Smooth muscle cell of the brain vasculature (primary cell): Measurements from ENCODE around the gene BICRA.
"Not testable (repeated sequence)": the region's sequence is repeated elsewhere in the genome, so short reads cannot be mapped to it uniquely, and the experiment has no call there.

Experiments
- DNase-seq: peaks from one replicate; pipeline ENCODE4 v3.0.0-alpha.2; 2012; ENCODE audit warnings: low read depth, low spot score

Gene BICRA

DNA sequence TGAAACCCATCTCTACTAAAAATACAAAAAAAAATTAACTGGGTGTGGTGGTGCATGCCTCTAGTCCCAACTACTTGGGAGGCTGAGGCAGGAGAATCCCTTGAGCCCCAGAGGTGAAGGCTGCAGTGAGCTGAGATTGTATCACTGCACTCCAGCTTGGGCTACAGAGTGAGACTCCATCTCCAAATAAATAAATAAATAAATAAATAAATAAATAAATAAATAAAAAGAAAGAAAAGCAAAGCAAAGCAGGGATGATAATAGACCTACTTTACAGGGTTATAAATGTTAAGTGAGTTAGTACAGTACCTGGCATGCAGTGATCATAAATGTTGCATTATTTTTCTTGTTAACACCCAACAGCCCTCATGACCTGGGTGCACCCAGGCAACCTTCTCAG lies 105.9 kb downstream of the BICRA start:
- not testable (repeated sequence) for DNase-seq

DNA sequence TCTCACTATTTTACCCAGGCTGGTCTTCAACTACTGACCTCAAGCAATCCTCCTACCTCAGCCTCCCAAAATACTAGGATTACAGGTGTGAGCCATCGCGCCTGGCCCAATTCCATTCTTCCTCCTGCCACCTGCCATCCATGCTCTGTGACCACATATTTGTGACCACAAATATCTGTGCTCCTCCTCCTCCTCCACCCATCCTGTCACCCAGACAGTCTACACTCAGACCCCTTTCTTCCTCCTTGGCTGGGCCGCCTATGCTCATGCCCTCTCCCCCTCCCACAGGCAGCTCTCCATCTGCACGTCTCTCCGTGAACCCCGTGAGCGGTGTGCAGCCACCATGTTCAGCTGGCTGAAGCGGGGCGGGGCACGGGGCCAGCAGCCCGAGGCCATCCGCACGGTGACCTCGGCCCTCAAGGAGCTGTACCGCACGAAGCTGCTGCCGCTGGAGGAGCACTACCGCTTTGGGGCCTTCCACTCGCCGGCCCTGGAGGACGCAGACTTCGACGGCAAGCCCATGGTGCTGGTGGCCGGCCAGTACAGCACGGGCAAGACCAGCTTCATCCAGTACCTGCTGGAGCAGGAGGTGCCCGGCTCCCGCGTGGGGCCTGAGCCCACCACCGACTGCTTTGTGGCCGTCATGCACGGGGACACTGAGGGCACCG lies 107.5 kb downstream of the BICRA start:
- DNase-seq: no peak

DNA sequence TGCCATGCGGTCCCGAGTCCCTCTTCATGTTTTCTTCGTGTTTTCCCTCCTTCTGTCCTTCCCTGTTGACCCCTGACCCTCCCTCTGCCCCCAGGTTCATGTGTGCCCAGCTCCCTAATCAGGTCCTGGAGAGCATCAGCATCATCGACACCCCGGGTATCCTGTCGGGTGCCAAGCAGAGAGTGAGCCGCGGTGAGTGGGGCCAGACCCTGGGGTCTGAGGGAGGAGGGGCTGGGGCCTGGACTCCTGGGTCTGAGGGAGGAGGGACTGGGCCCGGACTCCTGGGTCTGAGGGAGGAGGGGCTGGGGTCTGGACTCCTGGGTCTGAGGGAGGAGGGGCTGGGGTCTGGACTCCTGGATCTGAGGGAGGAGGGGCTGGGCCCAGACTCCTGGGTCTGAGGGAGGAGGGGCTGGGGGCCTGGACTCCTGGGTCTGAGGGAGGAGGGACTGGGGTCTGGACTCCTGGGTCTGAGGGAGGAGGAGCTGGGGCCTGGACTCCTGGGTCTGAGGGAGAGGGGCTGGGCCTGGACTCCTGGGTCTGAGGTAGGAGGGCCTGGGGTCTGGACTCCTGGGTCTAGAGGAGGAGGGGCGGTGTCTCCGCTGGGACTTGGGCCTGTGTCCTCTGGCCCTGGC lies 109.6 kb downstream of the BICRA start:
- not testable (repeated sequence) for DNase-seq

DNA sequence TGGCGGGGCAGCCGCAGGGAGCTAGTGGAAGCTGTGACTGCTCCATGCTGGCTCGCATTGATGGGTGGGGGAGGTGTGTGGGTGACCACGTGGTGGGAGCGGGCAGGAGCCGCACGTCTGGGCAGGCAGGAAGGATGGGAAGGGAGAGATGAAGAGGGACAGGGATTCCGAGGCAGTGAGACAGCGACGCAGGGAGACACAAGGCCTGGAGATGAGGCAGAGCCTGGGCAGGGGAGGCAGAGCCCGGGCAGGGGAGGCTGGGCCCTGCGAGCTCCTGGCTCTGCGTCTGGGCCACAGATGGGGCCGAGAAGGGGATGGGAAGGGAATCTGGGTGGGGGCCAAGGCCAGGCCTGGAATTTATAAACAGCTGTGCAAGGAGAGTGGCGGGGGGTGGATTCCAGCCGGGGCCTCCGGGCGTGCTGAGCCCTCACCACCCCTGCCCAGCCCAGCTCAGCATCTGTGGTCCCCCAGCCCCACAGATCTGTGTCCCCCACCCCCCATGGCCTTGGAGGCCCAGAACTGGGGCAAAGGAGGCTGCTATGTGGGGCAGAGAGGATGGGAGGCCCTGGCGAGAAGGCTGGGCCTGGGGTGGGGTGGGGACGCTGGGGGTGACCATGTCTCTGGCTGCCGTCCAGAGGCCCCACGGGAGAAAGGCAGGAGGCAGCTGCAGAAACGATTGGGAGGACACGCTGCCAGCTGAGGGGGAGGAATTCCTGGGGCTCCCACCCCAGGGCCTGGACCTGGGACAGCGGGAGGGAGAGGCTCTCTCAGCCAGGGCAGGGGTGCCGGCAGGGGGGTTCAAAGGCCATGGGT lies 110.3 kb downstream of the BICRA start:
- DNase-seq: peak; percentile 88

DNA sequence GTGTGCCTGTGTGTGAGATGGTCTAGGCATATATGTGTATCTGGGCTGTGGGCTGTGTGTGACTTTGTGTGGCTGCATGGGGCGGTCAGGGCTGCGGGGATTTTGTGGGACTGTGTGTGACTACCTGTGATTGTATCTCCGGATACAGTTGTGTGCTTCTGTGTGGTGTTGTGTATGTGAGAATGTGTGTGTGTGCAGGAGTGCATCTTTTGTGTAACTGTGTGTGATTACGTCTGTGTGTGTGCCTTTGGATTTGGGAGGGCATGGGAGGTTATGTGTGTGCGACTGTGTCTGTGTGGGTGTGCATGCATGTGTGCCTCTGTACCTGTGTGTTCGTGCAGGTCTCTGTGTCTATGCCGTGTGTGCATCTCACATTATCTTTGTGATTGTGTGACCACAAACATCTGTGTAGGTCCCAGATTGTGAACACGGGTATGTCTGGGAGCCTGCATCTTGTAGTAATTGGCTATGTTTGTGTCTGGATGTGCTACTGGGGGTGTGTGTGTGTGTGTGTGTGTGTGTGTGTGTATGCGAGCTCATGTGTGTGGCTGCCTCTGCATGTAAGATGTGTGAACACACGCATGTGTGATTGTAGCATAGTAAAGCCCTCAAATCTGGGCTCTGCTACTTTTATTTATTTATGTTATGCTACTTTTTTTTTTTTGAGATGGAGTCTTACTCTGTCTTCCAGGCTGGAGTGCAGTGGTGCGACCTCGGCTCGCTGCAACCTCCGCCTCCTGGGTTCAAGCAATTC lies 111.9 kb downstream of the BICRA start:
- no peak for DNase-seq

DNA sequence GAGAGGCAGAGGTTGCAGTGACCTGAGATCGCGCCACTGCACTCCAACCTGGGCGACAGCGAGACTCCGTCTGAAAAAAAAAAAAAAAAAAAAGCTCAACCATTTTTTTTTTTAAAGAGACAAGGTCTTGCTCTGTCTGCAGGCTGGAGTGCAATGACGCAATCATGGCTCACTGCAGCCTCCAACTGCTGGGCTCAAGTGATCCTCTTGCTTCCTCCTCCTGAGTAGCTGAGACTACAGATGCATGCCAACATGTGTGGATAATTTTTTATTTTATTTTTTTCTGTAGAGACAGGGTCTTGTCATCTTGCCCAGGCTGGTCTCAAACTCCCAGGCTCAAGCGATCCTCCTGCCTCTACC lies 114.6 kb downstream of the BICRA start:
- DNase-seq: peak; percentile 52

DNA sequence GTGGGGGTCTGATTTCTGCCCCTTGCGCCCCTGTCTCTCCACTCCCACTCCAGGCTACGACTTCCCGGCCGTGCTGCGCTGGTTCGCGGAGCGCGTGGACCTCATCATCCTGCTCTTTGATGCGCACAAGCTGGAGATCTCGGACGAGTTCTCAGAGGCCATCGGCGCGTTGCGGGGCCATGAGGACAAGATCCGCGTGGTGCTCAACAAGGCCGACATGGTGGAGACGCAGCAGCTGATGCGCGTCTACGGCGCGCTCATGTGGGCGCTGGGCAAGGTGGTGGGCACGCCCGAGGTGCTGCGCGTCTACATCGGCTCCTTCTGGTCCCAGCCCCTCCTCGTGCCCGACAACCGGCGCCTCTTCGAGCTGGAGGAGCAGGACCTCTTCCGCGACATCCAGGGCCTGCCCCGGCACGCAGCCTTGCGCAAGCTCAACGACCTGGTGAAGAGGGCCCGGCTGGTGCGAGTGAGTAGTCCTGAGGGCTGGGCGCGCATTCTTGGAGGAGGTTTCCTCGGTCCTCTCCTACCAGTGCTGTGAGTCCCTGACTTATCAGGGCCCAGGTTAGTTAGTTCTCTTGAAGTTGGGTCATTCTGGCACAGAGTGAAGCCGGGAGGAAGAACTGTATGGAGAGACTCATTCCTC lies 116.9 kb downstream of the BICRA start:
- no peak for DNase-seq

DNA sequence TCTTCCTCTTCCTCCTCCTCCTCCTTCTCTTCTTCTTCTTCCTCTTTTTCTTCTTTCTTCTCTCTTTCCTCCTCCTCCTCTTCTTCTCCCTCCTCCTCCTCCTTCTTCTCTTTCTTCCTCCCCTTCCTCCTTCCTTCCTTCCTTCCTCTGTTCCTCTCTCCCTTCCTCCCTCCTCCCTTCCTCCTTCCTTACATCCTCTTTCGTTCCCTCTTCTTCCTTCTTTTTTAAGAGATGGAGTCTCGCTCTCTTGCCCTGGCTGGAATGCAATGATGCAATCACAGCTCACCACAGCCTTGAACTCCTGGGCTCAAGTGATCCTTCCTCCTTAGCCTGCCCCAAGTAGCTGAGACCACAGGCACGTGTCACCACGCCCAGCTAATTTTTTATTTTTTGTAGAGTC lies 117.5 kb downstream of the BICRA start:
- DNase-seq: no peak

DNA sequence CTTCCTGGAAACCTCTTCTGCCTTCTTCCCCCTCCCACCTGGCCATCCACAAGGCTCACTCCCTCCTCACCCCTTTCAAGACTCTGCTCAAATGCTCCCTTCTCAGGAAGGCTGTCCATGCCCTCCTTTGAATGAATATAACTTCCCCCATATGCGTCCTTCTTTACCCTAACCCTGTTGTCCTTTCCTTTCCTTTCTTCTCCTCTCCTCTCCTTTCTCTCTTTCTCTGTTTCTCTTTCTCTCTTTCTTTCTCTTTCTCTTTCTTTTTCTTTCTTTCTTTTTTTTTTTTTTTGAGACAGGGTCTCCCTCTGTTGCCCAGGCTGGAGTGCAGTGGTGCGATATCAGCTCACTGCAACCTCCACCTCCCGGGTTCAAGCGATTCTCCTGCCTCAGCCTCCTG lies 119.4 kb downstream of the BICRA start:
- DNase-seq: not testable (repeated sequence)

DNA sequence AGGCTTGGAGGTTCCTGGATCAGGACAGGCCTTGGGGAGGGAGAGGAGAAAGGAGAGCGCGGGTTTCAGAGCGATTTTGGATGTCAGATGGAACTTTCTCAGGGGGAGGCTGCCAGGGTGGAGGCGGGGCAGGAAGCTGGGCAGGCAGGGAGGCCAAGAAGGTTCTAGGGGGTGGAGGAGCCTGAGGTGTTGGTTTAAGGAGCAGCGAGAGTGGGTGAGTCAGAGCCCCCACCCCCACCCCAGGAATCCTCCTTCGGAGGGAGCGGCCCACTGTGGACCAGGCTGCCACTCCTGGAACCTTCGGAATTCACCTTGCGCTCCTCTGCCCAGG lies 120.5 kb downstream of the BICRA start:
- DNase-seq: no peak

DNA sequence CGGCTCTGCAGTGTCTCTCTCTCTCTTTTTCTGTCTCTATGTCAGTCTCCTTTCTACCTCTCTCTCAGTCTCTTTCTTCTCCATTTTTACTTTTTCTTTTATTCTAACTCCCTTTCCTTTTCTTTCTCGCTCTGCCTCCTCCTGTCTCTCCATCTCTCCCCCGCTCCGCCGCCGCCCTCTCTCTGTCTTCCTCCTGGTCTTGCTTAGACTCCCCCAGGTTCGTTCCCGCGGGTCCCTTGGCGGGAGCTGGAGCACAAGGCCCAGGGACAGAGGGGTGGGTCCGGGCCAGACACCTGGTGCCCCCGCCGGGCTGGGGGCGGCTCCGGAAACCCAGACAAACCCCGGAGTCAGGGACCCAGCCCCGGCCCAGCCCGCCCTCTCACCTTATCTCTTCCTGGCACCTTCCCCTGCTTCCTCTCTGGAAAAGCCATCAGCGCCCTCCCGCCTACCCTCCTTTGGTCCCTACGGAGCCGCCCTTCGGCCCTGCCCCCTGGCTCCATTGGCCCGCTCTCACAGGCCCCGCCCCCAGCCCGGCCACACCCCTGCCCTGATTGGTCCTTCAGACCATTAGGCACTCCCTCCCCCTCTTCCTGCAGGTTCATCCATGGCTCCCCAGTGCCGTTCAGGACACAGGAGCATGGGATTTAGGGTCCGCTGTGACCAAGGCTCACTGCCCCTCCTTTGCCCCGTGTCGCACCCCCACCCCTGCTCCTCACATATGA lies 121.0 kb downstream of the BICRA start:
- no peak for DNase-seq

DNA sequence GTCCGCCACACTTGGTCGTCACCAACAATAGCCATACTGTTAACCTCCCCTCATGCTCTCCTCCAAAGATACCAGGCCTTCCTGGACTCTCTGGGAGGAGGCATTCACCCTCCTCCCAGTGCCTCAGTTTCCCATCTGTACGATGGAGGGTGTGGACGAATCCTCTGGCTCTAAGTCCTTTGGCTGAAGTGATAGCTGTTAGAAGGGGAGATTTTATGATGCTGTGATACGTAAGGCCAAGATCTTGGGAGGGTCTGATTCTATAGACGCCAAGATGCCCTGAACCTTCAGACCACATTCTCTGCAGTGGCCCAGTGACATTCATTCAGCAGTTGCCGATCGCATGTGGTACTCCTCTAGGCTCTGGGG lies 121.6 kb downstream of the BICRA start:
- no peak for DNase-seq

DNA sequence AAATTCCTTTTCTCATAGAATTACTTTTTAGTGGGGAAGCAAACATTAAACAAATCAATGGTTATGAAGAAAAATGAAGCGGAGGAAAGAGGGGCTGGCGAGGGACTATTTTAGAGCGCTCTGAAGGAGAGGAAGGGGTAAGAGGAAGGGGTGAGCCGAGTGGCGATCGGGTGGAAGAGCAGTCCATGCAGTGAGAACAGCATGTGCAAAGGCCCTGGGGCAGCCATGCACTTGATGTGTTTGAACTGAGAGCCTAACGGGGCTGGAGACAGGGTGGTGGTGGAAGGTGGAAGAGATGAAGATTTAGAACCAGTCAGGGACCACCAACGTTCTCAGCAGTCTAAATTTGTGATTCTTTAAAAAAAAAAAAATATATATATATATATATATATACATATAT lies 122.0 kb downstream of the BICRA start:
- no peak for DNase-seq

DNA sequence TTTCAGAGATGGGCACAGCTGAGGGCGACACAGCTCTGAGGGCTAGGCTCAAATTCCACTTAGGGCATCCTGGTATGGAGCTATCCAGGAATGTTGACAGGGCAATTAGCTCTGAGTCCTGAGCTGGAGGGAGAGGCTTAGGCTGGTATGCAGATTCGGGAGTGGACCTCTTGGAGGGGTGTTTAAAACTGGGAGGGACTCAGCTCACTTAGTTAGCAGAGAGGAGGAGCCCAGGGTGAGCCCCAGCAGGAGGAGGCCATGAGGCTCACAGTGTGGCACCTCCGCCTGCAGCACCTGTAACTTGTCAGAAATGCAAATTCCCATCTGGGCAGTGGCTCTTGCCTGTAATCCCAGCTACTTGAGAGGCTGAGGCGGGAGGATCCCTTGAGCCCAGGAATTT lies 126.2 kb downstream of the BICRA start:
- DNase-seq: no peak

DNA sequence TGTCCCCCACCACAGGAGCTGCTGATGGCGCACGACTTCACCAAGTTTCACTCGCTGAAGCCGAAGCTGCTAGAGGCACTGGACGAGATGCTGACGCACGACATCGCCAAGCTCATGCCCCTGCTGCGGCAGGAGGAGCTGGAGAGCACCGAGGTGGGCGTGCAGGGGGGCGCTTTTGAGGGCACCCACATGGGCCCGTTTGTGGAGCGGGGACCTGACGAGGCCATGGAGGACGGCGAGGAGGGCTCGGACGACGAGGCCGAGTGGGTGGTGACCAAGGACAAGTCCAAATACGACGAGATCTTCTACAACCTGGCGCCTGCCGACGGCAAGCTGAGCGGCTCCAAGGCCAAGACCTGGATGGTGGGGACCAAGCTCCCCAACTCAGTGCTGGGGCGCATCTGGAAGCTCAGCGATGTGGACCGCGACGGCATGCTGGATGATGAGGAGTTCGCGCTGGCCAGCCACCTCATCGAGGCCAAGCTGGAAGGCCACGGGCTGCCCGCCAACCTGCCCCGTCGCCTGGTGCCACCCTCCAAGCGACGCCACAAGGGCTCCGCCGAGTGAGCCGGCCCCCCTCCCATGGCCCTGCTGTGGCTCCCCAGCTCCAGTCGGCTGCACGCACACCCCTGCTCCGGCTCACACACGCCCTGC lies 132.1 kb downstream of the BICRA start:
- no peak for DNase-seq

DNA sequence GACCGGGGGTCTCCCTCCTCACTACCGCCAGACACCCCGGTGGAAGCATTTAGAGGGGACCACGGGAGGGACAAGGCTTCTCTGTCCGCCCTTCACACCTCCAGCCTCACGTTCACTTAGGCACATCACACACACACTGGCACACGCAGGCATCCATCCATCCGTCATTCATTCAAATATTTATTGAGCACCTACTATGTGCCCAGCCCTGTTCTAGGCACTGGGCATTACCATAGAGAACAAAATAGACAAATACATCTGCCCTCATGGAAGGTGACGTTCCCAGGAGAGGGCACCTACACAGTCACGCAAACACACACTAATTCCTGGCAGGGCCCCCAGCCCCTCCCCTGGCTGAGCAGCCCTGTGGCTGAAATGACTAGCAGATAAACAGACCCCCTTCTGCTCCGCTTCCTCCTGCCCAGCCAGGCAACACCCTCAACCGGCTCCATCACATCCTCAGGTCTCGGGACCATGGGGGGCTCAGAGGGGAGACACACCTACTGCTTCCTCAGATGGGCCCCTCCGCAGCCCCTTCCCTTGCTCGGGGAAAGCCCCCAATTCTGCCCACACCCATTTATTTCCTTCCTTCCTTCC lies 132.7 kb downstream of the BICRA start:
- no peak for DNase-seq

DNA sequence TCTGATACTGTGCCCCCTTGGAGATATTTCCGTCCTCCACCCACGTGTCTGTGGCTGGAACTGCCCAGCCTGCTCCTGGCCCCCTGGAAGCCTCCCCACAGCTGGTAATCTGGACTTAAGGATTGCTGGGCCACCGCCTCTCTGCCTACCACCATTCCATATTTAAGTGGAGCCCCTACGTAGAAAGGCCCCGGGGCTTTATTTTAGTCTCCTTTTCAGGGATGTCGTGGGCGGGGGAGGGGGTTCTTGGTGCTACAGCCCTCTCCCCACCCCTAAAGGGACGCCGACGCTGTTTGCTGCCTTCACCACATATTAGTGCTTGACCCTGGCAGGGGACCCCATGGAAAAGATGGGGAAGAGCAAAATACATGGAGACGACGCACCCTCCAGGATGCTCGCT lies 133.7 kb downstream of the BICRA start:
- no peak for DNase-seq

DNA sequence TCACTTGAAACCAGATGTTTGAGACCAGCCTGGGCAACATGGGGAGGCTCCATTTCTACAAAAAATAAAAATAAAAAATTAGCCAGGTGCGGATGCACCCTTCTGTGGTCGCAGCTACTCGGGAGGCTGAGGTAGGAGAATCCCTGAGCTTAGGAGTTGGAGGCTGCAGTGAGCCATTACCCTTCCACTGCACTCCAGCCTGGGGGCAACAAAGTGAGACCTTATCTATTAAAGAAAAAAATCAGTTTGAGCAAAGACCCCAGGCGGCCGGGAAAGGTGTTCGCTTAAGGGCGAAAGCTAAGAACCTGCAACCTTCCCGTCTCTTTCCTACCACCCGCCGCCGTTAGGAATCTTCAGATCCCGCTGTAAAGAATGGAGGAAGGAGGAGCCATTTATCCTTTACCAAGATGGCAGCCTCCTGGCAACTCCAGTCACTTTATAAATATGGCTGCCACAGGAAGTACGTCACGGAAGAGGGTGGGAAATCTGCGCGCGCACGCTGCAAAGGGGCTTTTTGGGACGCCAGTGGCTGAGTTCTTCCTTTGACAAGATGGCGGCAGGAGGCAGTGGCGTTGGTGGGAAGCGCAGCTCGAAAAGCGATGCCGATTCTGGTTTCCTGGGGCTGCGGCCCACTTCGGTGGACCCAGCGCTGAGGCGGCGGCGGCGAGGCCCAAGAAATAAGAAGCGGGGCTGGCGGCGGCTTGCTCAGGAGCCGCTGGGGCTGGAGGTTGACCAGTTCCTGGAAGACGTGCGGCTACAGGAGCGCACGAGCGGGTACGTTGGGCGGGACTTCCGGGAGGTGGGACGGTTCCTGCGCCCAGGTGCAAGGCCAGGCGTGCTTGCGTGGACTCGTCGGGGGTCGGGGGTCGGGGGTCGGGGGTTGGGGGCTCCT lies 136.3 kb downstream of the BICRA start, which contains the start of gene NOP53:
Gene NOP53, plus strand, starts transcription at position 537 of the 892 bp plus-strand sequence. Its CDS starts 14 bp downstream, at position 551.
- DNase-seq: peak; percentile 92

DNA sequence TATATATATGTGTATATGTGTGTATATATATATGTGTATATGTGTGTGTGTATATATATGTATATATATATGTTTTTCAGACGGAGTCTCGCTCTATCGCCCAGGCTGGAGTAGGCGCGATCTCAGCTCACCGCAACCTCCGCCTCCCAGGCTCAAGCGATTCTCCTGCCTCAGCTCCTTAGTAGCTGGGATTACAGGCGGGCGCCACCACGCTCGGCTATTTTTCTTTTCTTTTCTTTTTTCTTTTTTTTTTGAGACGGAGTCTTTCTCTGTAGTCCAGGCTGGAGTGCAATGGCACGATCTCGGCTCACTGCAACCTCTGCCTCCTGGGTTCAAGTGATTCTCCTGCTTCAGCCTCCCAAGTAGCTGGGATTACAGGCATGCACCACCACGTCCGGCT lies 137.2 kb downstream of the BICRA start:
- DNase-seq: not testable (repeated sequence)
